Right atrium auricular region (tissue), 2 donors: Measurements from ENCODE around the gene VWDE. TPM values are rescaled to one million over a fixed set of nuclear protein-coding genes. Genes with fewer than 3 reads are reported as not detected.

Experiments
- DNase-seq: peaks from one replicate; pipeline ENCODE4 v3.0.0-alpha.2; 2019; ENCODE audit warnings: low spot score
- H3K27ac ChIP-seq, 2 donors: fragments of 200-600 bp; sonication (generic); 1 replicate in 1 of 2; 2 replicates in 1 of 2; pipeline ENCODE4 v1.5.1; 2016 to 2019
- H3K27me3 ChIP-seq, 2 donors: fragments of 200-600 bp; sonication (generic); one replicate each; pipeline versions ENCODE4 v1.5.1 to v1.6.0; 2017 to 2019
- H3K36me3 ChIP-seq: fragments of 200-600 bp; sonication (generic); one replicate; pipeline ENCODE4 v1.5.1; 2016
- H3K4me1 ChIP-seq, 2 donors: fragments of 200-600 bp; sonication (generic); one replicate each; pipeline versions ENCODE4 v1.5.1 to v1.6.0; 2017 to 2019
- H3K4me3 ChIP-seq, 2 donors: fragments of 200-600 bp; sonication (generic); 1 replicate in 1 of 2; 2 replicates in 1 of 2; pipeline ENCODE4 v1.5.1; 2017 to 2019; ENCODE audit warnings: mild to moderate bottlenecking in 1 of 2, moderate library complexity in 1 of 2
- H3K9me3 ChIP-seq, 2 donors: fragments of 200-600 bp; sonication (generic); one replicate each; pipeline ENCODE4 v1.5.1; 2019
- total RNA-seq, 2 donors: library from RNA; depleted of rRNA; stranded (reverse); fragments of >200 nt; gene quantifications; one replicate each; pipeline ENCODE4 v1.1.0, GENCODE V29; 2016
- TF ChIP-seq, protein P1 (sequence below), 2 donors: fragments of 200-600 bp; sonication (generic); IDR thresholded peaks; one replicate each; pipeline ENCODE4 v1.5.1; 2019; ENCODE audit warnings: antibody characterized with exemption in 2 of 2

The VWDE gene
- total RNA-seq, 2 donors from 2014 or later: 4.0 to 14.4 TPM

DNA sequence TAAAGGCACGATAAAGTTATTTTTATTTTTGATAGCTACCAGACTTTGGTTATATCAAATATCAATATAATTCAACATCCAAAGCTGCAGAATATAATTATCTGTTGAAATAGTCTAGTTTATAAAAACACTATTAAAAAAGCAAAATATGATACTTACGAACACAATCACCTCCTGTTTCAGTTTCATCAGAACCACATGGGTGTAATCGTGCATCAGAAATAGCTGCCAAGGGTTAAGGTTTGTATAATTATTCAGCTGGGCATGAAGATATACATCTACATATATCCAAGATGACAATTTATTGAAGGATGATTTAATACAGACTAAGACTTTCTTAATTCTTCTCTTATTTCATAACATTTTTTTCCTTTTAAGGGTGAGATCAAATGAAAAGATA is 20.3 kb downstream of the VWDE start:
- peaks cover 0 to 9% of the 10 kb centered on the region in 2 donors for H3K4me1 ChIP-seq
- no peak overlapping the region for H3K27ac ChIP-seq
- no peaks in the 10 kb centered on the region for H3K36me3 ChIP-seq
- no peak for DNase-seq
- H3K4me3 ChIP-seq: no peak overlapping the region
- H3K9me3 ChIP-seq: no peaks in the 10 kb centered on the region
- H3K27me3 ChIP-seq: no peaks in the 10 kb centered on the region
- TF ChIP-seq, protein P1, sequence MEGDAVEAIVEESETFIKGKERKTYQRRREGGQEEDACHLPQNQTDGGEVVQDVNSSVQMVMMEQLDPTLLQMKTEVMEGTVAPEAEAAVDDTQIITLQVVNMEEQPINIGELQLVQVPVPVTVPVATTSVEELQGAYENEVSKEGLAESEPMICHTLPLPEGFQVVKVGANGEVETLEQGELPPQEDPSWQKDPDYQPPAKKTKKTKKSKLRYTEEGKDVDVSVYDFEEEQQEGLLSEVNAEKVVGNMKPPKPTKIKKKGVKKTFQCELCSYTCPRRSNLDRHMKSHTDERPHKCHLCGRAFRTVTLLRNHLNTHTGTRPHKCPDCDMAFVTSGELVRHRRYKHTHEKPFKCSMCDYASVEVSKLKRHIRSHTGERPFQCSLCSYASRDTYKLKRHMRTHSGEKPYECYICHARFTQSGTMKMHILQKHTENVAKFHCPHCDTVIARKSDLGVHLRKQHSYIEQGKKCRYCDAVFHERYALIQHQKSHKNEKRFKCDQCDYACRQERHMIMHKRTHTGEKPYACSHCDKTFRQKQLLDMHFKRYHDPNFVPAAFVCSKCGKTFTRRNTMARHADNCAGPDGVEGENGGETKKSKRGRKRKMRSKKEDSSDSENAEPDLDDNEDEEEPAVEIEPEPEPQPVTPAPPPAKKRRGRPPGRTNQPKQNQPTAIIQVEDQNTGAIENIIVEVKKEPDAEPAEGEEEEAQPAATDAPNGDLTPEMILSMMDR (IDR thresholded peaks at IDR 0.05): no peak

DNA sequence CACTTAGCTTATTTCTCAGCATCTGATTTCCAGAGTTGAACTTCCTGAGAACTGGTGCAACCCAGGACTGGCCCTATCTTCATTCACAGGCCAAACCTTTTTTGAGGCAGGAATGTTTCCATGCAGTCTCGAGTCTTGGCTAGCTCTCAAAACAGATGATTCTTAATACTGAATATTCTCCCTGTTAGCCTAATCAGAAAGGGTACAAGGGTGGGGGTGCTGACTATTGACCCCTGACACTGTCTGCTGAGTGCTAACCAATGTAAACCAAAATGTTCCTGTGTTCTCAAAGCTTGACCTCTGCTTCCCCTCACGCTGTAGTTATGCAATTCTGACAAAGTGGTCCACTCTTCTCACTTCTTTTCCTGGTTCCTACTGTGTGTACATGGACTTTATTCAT is 25.3 kb downstream of the VWDE start:
- H3K4me1 ChIP-seq: no peaks in the 10 kb centered on the region
- H3K27ac ChIP-seq: peak overlapping the region; percentile 29 to 56

DNA sequence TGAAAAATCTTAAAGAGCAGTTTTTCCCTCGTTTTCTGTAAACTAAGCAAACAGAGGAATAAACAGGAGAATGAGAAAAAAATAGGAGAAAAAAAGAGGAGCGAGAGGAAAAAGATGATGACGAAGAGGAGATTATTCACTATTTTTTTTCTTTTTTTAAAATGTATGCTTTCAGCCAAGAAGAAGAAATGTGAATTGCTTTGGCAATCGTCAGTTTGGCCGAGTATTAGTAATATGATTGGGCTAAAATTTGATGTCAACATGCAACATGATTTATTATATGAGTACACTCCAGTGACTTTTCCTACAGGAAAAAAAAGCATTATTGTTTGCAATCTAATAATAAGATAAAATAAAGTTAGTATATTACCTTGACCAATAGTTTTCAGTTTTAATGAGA is 26.3 kb downstream of the VWDE start:
- Histone ChIP-seq H3K9me3 (no peaks in the 10 kb centered on the region), H3K27ac (no peak overlapping the region), H3K4me1 (no peaks in the 10 kb centered on the region), H3K36me3 (peaks cover 7% of the 10 kb centered on the region), H3K4me3 (no peak overlapping the region), H3K27me3 (no peaks in the 10 kb centered on the region)
- DNase-seq: no peak
- TF ChIP-seq, protein P1 (IDR thresholded peaks at IDR 0.05): no peak

More for the DNA sequence above, 25.3 kb downstream of the VWDE start:
- H3K36me3 ChIP-seq: no peaks in the 10 kb centered on the region
- no peaks in the 10 kb centered on the region for H3K27me3 ChIP-seq
- H3K4me3 ChIP-seq: no peak overlapping the region
- DNase-seq: no peak
- TF ChIP-seq, protein P1 (IDR thresholded peaks at IDR 0.05): no peak
- no peaks in the 10 kb centered on the region for H3K9me3 ChIP-seq

DNA sequence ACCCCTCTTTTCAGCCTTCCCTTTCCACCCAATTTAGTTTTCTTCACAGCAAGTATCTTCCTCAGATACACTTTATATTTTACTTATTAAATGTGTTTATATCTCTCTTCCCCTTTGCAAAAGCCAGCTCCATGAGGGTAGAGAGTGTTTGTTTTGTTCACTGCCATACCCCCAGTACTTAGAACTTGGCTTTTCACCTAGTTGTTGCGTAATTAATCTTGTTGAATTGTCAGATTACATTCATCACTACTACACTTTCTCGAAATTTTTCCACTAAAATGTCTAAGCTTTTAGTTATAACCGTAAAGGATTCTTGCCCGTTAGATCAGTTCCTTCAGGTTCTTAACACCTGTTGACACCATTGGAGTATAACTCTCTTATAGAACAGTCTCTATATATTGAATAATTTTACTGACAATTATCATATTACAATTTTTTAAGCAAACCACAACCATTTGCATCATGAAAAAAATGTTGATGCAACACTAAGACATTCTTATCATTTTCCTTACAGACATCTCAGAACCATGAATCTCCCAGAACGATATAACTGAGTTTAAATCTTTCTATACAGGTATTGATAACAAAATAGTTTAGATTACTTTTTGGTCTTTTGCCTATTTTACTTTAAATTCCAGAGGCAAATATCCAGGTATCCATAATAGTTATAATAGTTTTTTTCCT is 29.9 kb downstream of the VWDE start:
- no peak for DNase-seq
- no peak overlapping the region for H3K4me3 ChIP-seq
- H3K9me3 ChIP-seq: no peaks in the 10 kb centered on the region
- H3K27me3 ChIP-seq: no peaks in the 10 kb centered on the region
- H3K36me3 ChIP-seq: peaks cover 7% of the 10 kb centered on the region
- H3K27ac ChIP-seq: no peak overlapping the region
- TF ChIP-seq, protein P1 (IDR thresholded peaks at IDR 0.05): no peak
- H3K4me1 ChIP-seq: peaks cover 0 to 5% of the 10 kb centered on the region in 2 donors

DNA sequence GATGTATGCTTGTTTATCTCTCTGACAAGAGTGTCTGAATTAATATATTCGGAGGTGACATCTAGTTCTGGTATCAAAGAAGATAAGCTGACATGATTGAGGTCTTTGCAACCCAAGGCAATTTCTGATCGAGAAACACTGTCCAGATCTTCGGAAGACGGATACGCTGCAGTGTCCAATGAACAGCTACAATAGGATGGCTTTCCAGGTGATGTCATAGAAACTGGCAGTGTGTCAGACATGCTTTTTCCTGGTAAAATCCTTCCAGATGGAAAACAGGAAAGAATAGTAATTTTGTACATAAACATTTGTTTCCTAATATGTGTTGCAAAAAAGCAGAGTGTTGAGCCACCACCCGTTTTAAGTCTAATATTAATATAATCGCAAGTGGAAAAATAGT is 33.4 kb downstream of the VWDE start:
- Histone ChIP-seq H3K27ac (no peak overlapping the region), H3K27me3 (no peaks in the 10 kb centered on the region), H3K36me3 (peaks cover 7% of the 10 kb centered on the region), H3K9me3 (no peaks in the 10 kb centered on the region), H3K4me1 (peaks cover 0 to 5% of the 10 kb centered on the region in 2 donors), H3K4me3 (no peak overlapping the region)
- DNase-seq: no peak
- TF ChIP-seq, protein P1 (IDR thresholded peaks at IDR 0.05): no peak

DNA sequence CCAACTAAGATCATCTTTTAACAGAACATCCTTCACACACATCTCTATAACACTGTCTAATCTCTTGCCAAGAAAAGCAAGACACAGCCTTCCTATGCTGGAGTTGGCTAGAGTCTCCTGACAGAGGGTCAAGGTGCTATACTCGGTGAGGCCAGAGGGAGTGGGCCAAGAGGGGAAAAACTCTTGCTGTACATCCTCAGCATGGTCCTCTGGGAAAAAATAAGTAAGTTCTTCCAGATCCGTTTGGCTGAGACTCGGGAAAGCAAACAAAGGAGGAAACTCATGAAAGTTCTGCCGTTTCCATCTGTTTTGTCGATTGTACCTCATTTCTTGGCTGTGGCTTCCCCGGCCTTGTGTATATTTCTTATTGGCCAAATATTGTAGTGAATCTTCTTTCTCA is 33.9 kb downstream of the VWDE start:
- Histone ChIP-seq H3K27me3 (no peaks in the 10 kb centered on the region), H3K36me3 (peaks cover 7% of the 10 kb centered on the region), H3K27ac (no peak overlapping the region), H3K9me3 (no peaks in the 10 kb centered on the region), H3K4me3 (no peak overlapping the region), H3K4me1 (peaks cover 0 to 5% of the 10 kb centered on the region in 2 donors)
- DNase-seq: no peak
- TF ChIP-seq, protein P1 (IDR thresholded peaks at IDR 0.05): no peak
